Activated CD4-positive, alpha-beta T cell treated with anti-CD3 and anti-CD28 coated beads, Interleukin-2, amount 50 U/mL, for 4 hours (primary cell): Measurements from ENCODE around the gene MICU2.

Experiments used
- DNase-seq, 2 experiments: peaks; one replicate each; pipeline ENCODE4 v3.0.0-alpha.2; 2020

MICU2 gene, protein sequence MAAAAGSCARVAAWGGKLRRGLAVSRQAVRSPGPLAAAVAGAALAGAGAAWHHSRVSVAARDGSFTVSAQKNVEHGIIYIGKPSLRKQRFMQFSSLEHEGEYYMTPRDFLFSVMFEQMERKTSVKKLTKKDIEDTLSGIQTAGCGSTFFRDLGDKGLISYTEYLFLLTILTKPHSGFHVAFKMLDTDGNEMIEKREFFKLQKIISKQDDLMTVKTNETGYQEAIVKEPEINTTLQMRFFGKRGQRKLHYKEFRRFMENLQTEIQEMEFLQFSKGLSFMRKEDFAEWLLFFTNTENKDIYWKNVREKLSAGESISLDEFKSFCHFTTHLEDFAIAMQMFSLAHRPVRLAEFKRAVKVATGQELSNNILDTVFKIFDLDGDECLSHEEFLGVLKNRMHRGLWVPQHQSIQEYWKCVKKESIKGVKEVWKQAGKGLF

GRCh38 chr13:21603531-21604448 is at the start of gene MICU2:
Gene MICU2 (minus strand): TSS chr13:21604170. CDS start chr13:21604148, 22 bp downstream.
- DNase-seq: peak; percentile 93 to 94

DNA sequence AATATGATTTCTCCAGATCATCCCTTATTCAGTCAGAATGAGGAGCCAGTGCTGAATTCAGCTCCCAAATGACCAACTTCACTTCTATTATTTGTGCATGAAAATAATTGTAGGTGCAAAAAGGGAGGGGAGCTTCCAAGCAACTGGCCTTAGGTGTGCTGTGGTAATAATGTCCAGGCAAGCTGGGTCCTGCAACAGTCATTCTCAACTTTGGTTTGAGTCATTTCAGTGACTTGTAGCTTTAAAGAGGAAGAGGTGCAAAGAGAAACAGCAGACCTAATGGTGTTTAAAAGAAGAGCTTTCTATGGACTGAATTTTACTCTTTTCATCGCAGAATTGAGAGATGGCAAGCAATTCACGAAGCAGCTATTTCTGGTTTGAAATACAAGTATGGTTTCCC is 37.7 kb upstream of the MICU2 start:
- DNase-seq: no peak

DNA sequence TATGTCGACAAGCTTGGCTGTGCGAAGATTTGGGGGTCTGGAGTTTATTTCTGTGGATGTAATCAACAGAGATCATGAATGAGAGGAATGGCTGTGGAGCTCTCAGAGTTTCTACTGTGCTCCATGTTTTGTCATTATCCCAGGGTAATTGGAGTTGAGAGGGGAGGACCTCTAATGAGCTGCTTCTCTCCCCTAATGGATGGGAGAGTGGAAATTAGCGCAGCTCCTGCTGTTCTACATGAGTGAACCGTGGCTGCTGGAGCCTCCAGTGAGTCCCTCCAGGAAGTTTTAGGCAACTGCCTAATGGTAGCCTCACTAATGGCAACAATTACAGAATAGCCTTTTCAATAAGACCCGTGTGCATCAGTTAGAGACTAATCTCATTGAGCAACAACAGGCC is 35.6 kb upstream of the MICU2 start:
- DNase-seq: no peak

DNA sequence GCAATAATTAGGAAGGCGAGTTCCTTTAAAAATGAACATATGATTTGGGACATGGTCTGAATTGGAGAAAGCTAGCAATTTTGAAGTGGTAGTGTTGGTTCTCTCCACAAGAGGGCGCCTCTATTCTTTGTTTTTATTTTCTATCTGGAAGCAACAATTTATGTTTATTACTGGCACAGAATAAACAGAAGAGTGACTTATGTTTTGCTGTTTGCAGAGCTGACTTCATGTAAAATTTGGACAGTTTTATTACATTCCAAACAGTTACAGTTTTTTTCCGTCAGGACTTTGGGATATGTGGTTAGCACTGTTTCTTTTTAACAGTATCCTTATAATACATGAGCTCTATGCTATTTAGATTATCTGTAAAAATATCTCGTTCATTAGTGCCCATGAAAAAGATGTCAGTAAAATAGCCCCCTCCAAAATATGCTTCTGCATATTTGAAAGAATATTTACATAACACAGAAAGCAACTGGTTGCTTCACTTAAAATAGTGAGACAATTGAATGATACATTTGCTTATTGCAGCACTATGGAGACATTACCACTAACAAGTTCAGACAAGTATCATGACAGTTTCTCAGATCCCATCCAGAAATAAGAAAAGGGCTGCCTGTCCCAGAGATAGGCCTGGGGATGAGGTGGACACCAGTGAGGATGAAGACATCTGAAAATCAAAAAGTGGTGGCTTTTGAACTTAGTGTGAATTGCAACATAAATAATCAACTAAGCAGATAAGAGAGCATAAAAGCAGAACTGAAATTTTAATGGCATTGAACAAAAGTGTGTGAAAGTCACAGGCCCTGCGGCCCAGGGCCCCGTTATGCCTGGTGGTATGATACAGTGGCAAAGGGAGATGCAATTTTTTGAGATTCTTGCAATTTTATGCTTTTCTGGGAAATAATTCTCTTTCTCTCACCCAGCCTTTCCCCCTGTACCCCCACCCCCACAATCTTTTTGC is 34.6 kb upstream of the MICU2 start:
- DNase-seq: peak; percentile 4 to 17

GRCh38 chr13:21637296-21637695 is 33.3 kb upstream of the MICU2 start:
- peak; percentile 10 to 21 for DNase-seq

GRCh38 chr13:21636656-21637055 is 32.7 kb upstream of the MICU2 start:
- no peak for DNase-seq

DNA sequence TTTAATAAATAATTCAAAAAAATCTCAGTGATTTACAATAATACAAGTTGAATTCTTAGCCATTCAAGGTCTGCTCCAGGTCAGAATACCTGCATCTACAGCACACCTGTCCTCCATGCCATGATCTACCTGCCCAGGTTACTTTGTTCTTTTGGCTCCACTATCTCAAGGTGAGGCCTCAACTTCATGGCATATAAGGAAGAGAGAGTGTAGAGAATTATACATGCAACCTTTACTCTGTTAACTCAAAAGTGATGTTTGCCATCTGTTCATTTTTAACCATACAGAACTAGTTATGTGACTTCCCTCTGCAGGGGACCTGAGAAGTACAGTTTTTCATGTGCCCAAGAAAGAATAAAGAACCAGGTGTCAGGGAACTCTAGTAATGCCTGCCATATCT is 28.2 kb upstream of the MICU2 start:
- DNase-seq: no peak

DNA sequence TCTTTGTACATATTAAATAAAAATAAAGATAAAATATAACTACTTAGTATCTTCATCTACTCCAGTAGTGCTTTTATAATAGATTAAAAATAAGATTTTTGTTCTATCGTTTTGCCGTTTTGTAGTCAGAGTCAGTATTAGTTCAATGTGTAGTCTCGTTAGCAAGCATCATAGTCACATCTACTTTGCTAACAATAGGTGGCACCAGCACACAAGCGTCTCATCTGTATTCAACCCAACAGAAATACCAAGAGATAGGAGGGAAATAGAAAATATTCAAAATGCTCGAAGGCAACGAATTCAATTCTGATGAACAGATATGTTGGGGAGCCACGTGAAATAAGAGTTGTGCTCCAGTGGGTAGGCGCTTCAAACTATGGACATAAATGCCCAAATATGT is 21.4 kb upstream of the MICU2 start:
- DNase-seq: no peak

DNA sequence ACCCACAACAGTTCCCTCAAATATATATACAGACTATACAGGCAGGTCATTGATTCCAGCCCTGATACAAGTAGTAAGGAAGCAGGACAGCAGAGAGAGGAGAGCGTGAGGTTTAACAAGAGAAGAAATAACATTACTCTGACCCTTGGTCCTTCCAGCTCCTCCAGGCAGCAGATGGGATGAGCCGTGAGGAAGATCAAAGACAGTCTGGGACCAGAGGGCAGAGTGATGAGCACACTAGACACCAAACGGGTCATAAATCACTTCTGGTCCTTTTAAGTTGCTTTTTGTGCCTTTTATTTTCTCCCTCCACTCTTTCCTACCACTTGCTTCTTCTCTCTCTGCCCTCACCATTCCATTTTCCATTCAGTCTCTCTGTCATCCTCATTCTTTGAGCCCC is 16.9 kb upstream of the MICU2 start:
- no peak for DNase-seq

GRCh38 chr13:21619633-21620220 is 15.8 kb upstream of the MICU2 start:
- DNase-seq: no peak

DNA sequence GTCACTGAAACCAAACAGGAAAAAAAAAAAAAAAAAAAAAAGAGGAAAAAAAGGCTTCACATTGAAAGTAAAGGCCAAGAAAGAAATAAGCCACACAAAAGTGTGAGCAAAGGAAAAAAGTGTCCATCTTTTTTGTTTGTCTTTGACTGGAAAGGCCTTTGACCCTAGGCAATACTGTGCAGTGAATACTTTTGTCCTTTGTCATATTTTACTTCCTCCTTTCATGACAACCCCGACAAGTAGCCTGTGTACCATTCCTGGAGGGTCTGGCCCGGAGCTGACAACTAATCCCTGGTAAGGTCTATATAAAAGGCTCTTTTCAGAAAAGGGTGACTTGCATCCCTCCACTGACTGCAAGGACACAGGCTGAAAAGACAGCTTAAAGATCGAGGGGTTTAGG is 12.9 kb upstream of the MICU2 start:
- DNase-seq: no peak

- no peak for DNase-seq
Observed at GRCh38 chr13:21616205-21616866, 12.4 kb upstream of the MICU2 start.

DNA sequence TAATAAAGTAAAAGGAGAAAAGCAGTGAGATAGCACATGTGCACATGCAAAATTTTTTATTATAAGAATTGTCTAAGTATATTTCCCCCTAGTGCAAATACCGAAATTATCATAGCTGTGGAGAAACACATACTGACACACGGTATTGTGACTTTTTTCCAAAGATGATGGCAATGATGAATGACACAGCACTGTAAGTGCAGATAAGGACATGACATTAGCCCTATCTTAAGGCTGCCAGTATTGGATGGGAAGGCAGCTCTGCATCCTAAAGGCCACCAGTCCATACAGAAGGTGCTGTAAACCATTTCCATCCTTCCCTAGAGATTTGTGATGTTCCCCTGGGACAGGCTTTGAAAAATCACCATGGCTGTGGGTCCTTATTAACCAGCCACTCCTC is 11.5 kb upstream of the MICU2 start:
- DNase-seq: no peak

DNA sequence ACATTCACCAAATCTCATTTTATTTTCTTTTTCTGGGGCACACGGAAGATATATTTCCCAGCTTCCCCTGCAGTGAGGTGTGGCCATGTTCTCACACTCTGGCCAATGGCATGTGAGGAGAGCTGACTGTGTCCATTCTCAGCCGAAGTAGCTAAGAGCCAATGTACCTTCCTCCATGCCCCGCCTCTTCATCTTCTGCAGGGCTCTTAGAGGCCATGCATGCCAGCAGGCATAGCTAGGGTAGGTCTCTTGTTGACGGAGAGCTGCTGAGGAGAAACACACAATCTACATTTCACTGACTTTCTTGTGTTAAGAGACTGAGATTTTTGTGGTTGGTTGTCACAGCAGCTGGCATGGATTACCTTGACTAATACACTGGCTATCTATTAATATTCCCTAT is 9.8 kb upstream of the MICU2 start:
- no peak for DNase-seq

DNA sequence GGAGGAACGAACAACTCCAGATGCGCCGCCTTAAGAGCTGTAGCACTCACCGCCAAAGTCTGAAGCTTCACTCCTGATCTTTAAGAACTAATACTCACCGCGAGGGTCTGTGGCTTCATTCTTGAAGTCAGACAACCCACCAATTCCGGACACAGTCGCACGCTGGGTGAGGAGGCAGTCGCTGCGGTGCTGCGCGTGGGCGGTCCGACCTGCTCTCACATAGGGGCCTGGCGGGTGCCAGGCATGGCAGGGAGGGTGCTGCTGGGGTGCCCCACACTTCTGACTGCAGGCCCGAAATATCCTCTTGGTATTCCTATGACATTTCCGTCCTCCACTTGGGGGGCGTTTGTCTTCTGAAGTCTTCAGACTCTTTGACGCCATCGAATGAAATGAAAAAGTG is 7.4 kb upstream of the MICU2 start:
- DNase-seq: no peak

DNA sequence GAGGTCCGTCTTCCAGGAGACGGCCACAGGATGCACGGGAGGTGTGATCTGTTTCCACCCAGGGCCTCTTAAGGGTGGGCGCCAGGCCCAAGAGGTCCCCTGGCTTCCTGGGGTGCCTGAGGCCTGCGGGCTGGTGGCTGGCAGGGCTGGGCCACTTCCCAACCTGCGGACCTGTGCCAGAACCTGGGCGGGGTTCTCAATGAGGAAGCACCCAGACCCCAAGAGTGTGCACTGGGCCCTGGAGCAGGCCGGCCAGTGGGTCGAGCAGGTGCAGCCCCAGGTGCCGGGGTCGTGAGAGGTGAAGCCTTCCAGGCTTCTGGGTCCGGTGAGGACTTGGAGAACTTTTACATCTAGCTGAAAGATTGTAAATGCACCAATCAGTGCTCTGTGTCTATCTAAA is 6.7 kb upstream of the MICU2 start:
- no peak for DNase-seq

DNA sequence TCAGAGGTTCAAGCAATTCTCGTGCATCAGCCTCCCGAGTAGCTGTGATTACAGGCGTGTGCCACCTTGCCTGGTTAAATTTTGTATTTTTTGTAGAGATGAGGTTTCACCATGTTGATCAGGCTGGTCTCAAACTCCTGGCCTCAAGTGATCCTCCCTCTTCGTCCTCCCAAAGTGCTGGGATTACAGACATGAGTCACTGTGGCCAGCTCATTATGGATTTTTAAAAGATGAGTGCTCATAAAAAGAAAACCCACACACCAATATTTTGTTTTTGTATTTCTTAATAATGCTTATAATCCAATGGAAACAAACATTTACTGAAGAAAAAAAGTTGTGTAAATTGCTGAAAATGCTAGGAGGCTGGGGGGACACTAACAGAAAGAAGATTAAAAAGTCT is 5.0 kb upstream of the MICU2 start:
- DNase-seq: no peak

DNA sequence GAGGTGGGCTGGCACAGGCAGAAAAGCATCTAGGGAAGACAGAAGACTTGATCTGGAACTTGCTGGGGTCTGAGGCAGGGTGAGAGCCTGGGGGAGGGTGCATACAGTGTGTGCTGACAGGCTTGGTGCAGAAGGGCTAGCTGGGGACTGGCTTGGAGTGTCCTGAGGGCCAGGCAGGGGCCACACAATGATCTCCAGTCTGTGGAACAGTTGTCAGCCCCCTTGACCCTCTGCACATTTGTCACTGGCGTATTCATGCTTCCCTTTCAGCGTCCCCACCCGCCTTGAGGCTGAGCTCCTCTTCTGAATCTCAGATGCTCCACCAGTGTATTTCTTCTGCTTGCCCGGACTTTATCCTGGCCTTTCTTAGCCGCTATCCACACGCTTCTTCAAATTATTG is 2.8 kb upstream of the MICU2 start:
- no peak for DNase-seq

GRCh38 chr13:21606251-21606650 is 2.3 kb upstream of the MICU2 start:
- no peak for DNase-seq

DNA sequence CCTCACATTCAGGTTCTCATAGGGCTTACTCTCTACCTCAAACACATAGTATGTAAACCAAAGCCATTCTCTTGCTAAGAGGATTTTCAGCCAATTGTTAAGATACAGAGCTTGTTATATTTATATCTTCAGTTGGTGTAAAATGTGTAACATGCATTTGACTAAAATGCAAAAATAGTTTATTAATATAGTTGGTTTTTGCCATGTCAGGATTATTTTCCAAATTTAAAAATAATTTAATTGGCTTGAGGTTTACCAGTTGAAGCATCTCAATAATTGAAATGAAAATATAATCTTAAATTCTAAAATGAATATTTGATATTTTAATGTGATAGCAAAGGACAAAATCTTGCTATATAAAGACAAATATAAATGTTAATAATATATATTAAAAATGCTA is 7.2 kb downstream of the MICU2 start:
- DNase-seq: no peak

GRCh38 chr13:21595546-21595822 is 8.5 kb downstream of the MICU2 start:
- no peak for DNase-seq
